ENCODE data around the gene SEPTIN1.

DNA sequence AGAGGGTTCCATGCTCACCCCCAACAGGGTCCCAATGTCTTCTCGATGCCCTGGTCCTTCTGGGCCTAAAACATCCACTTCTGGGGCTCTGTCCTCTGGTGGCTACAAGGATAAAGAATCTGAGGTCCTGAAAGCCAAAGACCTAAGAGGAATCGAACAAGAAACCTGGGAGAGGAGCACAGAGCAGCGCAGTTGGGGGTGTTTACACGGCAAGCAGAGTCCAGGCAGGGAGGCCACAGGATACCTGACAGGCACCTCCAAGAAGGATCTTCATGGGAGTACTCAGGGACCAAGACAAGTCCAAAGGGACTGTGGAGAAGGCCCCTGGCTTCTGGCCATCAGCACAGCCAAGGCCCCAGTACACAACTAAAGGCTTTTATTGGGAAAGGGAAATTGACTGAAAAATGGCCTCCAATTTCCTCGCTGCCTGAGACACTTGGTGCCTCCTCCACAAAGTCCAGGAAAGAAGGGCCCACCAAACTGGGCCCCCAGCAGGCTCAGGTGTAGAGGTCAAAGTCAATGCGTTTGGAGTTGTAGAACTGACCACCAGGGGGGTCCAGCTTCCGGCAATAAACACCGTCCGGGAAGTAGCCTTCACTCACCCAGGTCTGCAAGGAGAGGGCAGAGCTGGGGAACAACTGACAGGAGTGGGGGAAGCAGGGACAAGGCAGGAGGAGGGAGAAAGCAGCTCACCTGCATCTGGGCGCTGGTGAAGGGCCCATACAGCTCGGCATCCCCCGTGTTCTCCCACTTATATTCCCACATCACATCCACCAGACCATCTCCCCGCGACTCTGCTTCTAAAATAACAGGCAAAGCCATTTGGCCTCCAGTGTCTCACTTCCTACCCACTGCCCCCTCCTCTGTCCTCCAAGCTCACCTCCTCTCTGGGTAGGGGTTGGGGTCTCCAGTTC lies 29.6 kb downstream of the SEPTIN1 start:
- TF ChIP-seq, protein P1, sequence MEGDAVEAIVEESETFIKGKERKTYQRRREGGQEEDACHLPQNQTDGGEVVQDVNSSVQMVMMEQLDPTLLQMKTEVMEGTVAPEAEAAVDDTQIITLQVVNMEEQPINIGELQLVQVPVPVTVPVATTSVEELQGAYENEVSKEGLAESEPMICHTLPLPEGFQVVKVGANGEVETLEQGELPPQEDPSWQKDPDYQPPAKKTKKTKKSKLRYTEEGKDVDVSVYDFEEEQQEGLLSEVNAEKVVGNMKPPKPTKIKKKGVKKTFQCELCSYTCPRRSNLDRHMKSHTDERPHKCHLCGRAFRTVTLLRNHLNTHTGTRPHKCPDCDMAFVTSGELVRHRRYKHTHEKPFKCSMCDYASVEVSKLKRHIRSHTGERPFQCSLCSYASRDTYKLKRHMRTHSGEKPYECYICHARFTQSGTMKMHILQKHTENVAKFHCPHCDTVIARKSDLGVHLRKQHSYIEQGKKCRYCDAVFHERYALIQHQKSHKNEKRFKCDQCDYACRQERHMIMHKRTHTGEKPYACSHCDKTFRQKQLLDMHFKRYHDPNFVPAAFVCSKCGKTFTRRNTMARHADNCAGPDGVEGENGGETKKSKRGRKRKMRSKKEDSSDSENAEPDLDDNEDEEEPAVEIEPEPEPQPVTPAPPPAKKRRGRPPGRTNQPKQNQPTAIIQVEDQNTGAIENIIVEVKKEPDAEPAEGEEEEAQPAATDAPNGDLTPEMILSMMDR (IDR thresholded peaks at IDR 0.05) = no peak
- TF ChIP-seq EP300 (IDR thresholded peaks at IDR 0.05; ENCODE audit: low read depth) = no peak
- TF ChIP-seq POLR2A (IDR thresholded peaks at IDR 0.05) = no peak

Measured in transverse colon (tissue), 3 donors.